Measurements from ENCODE around the gene CAV2. TPM values are rescaled to one million over a fixed set of nuclear protein-coding genes. Genes with fewer than 3 reads are reported as not detected.

Gene CAV2
- total and polyA plus RNA-seq, 8 donors: 15.0 to 27.6 (median 25.7) TPM

- no peak for DNase-seq
- no peak for FAIRE-seq
- Histone ChIP-seq H3K4me3 (no peak overlapping the region), H3K9me3 (no peaks in the 10 kb centered on the region), H3K36me3 (no peaks in the 10 kb centered on the region), H3K4me1 (peaks cover 0 to 7% (median 0%) of the 10 kb centered on the region in 3 donors), H3K27me3 (no peaks in the 10 kb centered on the region), H3K27ac (no peak overlapping the region)
- TF ChIP-seq CTCF (IDR thresholded peaks at IDR 0.05): no peak
- ATAC-seq: no peak
- WGBS, 2 donors: 79 to 80% methylated on average over 5 of the region's 5 CpGs
- intact Hi-C loops (cut with DNase I): no loop called here
Measured at GRCh38 chr7:116487907-116488521, 11.5 kb upstream of the CAV2 start.

- Histone ChIP-seq H3K9me3 (no peaks in the 10 kb centered on the region), H3K27ac (no peak overlapping the region), H3K4me1 (peaks cover 0 to 7% (median 6%) of the 10 kb centered on the region in 3 donors), H3K27me3 (no peaks in the 10 kb centered on the region), H3K4me3 (no peak overlapping the region), H3K36me3 (no peaks in the 10 kb centered on the region)
- intact Hi-C loops (cut with DNase I): no loop called here
- ATAC-seq: no peak
- peak; percentile 56 for FAIRE-seq
- 57% methylated on average over 2 of the region's 2 CpGs for WGBS, 2 donors
- no peak for DNase-seq
- no peak for TF ChIP-seq CTCF (IDR thresholded peaks at IDR 0.05)
Measured at GRCh38 chr7:116490351-116490750, 9.2 kb upstream of the CAV2 start.

- H3K4me3 ChIP-seq: no peak overlapping the region
- no peaks in the 10 kb centered on the region for H3K36me3 ChIP-seq
- intact Hi-C loops (cut with DNase I): no loop called here
- ATAC-seq: no peak
- no peaks in the 10 kb centered on the region for H3K9me3 ChIP-seq
- no peak for DNase-seq
- H3K27me3 ChIP-seq: no peaks in the 10 kb centered on the region
- no peak for FAIRE-seq
- WGBS, 2 donors: 61 to 67% methylated on average over 3 of the region's 3 CpGs
- TF ChIP-seq CTCF (IDR thresholded peaks at IDR 0.05): no peak
- peaks cover 0 to 7% (median 6%) of the 10 kb centered on the region in 3 donors for H3K4me1 ChIP-seq
- H3K27ac ChIP-seq: no peak overlapping the region
Measured at GRCh38 chr7:116491887-116492653, 7.5 kb upstream of the CAV2 start.

- H3K27me3 ChIP-seq: no peaks in the 10 kb centered on the region
- 91 to 97% methylated on average over 3 of the region's 3 CpGs for whole genome bisulfite sequencing, 2 donors
- no peak for DNase-seq
- FAIRE-seq: peak; percentile 20
- TF ChIP-seq CTCF (IDR thresholded peaks at IDR 0.05): no peak
- H3K36me3 ChIP-seq: no peaks in the 10 kb centered on the region
- ATAC-seq: no peak
- H3K27ac ChIP-seq: no peak overlapping the region
- H3K4me3 ChIP-seq: no peak overlapping the region
- no peaks in the 10 kb centered on the region for H3K9me3 ChIP-seq
- intact Hi-C loops (cut with DNase I): no loop called here
- peaks cover 0 to 7% (median 6%) of the 10 kb centered on the region in 3 donors for H3K4me1 ChIP-seq
Measured at GRCh38 chr7:116492654-116493109, 6.9 kb upstream of the CAV2 start.

- intact Hi-C loops (cut with DNase I): no loop called here
- FAIRE-seq (no peak), DNase-seq (no peak), ATAC-seq (peak in 2 of 4 donors; percentile 45 to 56)
- Histone ChIP-seq H3K36me3 (no peaks in the 10 kb centered on the region), H3K4me1 (peaks cover 0 to 7% (median 6%) of the 10 kb centered on the region in 3 donors), H3K27ac (no peak overlapping the region), H3K4me3 (no peak overlapping the region), H3K27me3 (no peaks in the 10 kb centered on the region), H3K9me3 (no peaks in the 10 kb centered on the region)
- WGBS, 2 donors: 31 to 36% methylated on average over 1 of the region's 1 CpG
- TF ChIP-seq CTCF (IDR thresholded peaks at IDR 0.05): no peak
Measured at GRCh38 chr7:116493449-116493848, 6.1 kb upstream of the CAV2 start.

Data from pancreas (tissue), 10 donors.